ENCODE measurements around the gene PAK2.

Gene PAK2

DNA sequence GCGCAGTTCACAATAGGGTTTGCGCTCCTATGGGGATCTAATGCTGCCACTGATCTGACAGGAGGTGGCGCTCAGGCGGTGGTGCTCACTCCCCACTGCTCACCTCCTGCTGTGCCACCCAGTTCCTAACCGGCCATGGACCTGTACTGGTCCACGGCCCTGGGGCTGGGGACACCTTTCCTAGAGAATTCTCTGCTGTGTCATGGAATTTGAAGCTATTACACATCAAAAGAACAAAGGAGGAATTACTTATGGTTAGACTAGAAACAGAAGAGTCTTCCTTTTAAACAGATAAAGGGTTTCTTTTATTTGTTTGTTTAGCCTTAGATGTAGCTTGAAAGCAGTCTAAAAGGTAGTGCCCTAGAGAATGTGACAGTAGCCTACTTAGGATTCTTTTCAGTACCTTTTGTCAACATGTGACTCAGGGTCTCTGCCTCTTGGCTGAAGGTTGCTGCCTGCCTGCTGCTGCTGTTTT is 50.3 kb downstream of the PAK2 start:
- H3K4me3 ChIP-seq (ENCODE audit: low read depth, low read length) = no peak overlapping the region
- peaks cover 43% of the 10 kb centered on the region for H3K36me3 ChIP-seq (ENCODE audit: control insufficient read depth, insufficient read depth, low read length)
- peaks cover 13% of the 10 kb centered on the region for H3K9me3 ChIP-seq (ENCODE audit: control insufficient read depth, insufficient read depth, low read length)
- H3K4me1 ChIP-seq (ENCODE audit: control insufficient read depth, insufficient read depth, low read length) = peaks cover 28% of the 10 kb centered on the region
- H3K27ac ChIP-seq (ENCODE audit: low read depth, low read length) = no peak overlapping the region
- no peak overlapping the region for H3K9ac ChIP-seq (ENCODE audit: low read depth, low read length)
- H3K27me3 ChIP-seq (ENCODE audit: control insufficient read depth, insufficient read depth, low read length) = no peaks in the 10 kb centered on the region

- H3K4me1 ChIP-seq (ENCODE audit: control insufficient read depth, insufficient read depth, low read length) = peaks cover 28% of the 10 kb centered on the region
- H3K4me3 ChIP-seq (ENCODE audit: low read depth, low read length) = no peak overlapping the region
- H3K9ac ChIP-seq (ENCODE audit: low read depth, low read length) = no peak overlapping the region
- peaks cover 36% of the 10 kb centered on the region for H3K36me3 ChIP-seq (ENCODE audit: control insufficient read depth, insufficient read depth, low read length)
- H3K27me3 ChIP-seq (ENCODE audit: control insufficient read depth, insufficient read depth, low read length) = no peaks in the 10 kb centered on the region
- H3K27ac ChIP-seq (ENCODE audit: low read depth, low read length) = no peak overlapping the region
- peaks cover 13% of the 10 kb centered on the region for H3K9me3 ChIP-seq (ENCODE audit: control insufficient read depth, insufficient read depth, low read length)
Measured at GRCh38 chr3:196790636-196791035, 51.0 kb downstream of the PAK2 start.

DNA sequence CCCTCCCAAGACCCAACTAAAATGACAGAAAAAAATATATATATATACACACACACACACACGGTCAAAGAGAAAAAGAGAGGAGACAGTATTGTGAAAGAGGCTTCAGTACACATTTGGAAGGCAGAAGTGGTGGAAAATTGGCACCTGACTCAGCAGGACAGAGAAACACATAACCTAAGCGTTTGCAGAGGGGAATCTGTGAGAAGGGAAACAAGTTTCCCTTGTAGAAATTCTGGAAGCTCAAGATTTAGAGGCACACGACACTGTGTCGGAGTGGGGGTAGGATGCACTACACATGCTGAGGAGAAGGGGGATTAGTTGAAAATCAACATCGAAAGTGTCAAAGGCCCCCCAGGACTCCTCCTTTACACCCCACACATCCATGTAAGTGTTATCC is 53.1 kb downstream of the PAK2 start:
- Histone ChIP-seq H3K36me3 (ENCODE audit: control insufficient read depth, insufficient read depth, low read length) (peaks cover 36% of the 10 kb centered on the region), H3K4me1 (ENCODE audit: control insufficient read depth, insufficient read depth, low read length) (peaks cover 21% of the 10 kb centered on the region; the same call in 1 of the 2 replicates), H3K27me3 (ENCODE audit: control insufficient read depth, insufficient read depth, low read length) (no peaks in the 10 kb centered on the region), H3K9ac (ENCODE audit: low read depth, low read length) (peak overlapping the region; percentile 48; the same call in 1 of the 2 replicates), H3K9me3 (ENCODE audit: control insufficient read depth, insufficient read depth, low read length) (peaks cover 13% of the 10 kb centered on the region), H3K27ac (ENCODE audit: low read depth, low read length) (peak overlapping the region; percentile 93), H3K4me3 (ENCODE audit: low read depth, low read length) (0 out of 2 replicates have a peak overlapping the region, but pooled peaks have one; percentile 26)

DNA sequence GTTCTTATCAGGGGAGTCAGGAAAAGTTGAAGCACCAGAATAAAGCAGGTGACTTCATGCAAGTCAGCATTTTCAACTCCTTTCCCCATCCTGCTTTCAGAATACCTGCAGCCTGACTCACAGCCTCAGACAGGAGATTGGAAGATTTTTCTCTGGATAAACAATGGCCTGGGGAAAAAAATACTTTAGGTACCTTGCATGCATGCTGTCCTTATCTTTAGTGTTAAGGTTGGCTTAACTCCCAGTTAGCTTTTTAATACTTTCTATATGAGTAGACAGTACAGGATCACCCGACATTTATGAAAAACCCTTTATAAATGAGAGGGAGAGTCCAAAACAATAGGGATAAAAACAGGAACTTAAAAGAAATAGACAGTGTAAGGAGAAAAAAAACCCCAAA is 53.6 kb downstream of the PAK2 start:
- peaks cover 36% of the 10 kb centered on the region for H3K36me3 ChIP-seq (ENCODE audit: control insufficient read depth, insufficient read depth, low read length)
- H3K4me3 ChIP-seq (ENCODE audit: low read depth, low read length) = 0 out of 2 replicates have a peak overlapping the region, but pooled peaks have one; percentile 26
- no peaks in the 10 kb centered on the region for H3K27me3 ChIP-seq (ENCODE audit: control insufficient read depth, insufficient read depth, low read length)
- H3K9ac ChIP-seq (ENCODE audit: low read depth, low read length) = peak overlapping the region; percentile 48; the same call in 1 of the 2 replicates
- H3K4me1 ChIP-seq (ENCODE audit: control insufficient read depth, insufficient read depth, low read length) = peaks cover 17% of the 10 kb centered on the region; the same call in 1 of the 2 replicates
- peaks cover 13% of the 10 kb centered on the region for H3K9me3 ChIP-seq (ENCODE audit: control insufficient read depth, insufficient read depth, low read length)
- peak overlapping the region; percentile 93 for H3K27ac ChIP-seq (ENCODE audit: low read depth, low read length)

- H3K27me3 ChIP-seq (ENCODE audit: control insufficient read depth, insufficient read depth, low read length) = no peaks in the 10 kb centered on the region
- H3K9ac ChIP-seq (ENCODE audit: low read depth, low read length) = no peak overlapping the region
- H3K36me3 ChIP-seq (ENCODE audit: control insufficient read depth, insufficient read depth, low read length) = peaks cover 45% of the 10 kb centered on the region
- no peak overlapping the region for H3K4me3 ChIP-seq (ENCODE audit: low read depth, low read length)
- H3K27ac ChIP-seq (ENCODE audit: low read depth, low read length) = no peak overlapping the region
- peaks cover 13% of the 10 kb centered on the region; the same call in 1 of the 2 replicates for H3K4me1 ChIP-seq (ENCODE audit: control insufficient read depth, insufficient read depth, low read length)
- H3K9me3 ChIP-seq (ENCODE audit: control insufficient read depth, insufficient read depth, low read length) = peaks cover 13% of the 10 kb centered on the region
Measured at GRCh38 chr3:196794467-196794866, 54.8 kb downstream of the PAK2 start.

DNA sequence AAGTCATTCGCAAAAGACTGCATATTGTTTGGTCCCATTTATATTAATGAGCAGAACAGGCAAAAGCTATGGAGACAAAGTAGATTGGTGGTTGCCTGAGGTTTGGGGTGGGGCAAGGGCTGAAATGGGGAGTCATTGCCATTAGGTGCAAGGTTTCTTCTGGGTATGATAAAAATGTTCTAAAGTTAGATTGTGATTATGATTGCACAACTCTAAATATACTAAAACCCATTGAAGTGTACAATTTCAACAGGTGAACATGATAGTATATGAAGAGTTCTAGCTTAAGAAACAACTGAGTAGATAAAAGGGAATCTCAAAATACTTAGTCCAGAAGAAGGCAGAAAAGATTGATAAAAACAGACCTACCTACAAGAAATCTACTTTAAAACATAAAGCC is 56.7 kb downstream of the PAK2 start:
- Histone ChIP-seq H3K4me3 (ENCODE audit: low read depth, low read length) (no peak overlapping the region), H3K27me3 (ENCODE audit: control insufficient read depth, insufficient read depth, low read length) (no peaks in the 10 kb centered on the region), H3K9me3 (ENCODE audit: control insufficient read depth, insufficient read depth, low read length) (no peaks in the 10 kb centered on the region), H3K9ac (ENCODE audit: low read depth, low read length) (no peak overlapping the region), H3K4me1 (ENCODE audit: control insufficient read depth, insufficient read depth, low read length) (peaks cover 13% of the 10 kb centered on the region; the same call in 1 of the 2 replicates), H3K27ac (ENCODE audit: low read depth, low read length) (no peak overlapping the region), H3K36me3 (ENCODE audit: control insufficient read depth, insufficient read depth, low read length) (peaks cover 35% of the 10 kb centered on the region)

DNA sequence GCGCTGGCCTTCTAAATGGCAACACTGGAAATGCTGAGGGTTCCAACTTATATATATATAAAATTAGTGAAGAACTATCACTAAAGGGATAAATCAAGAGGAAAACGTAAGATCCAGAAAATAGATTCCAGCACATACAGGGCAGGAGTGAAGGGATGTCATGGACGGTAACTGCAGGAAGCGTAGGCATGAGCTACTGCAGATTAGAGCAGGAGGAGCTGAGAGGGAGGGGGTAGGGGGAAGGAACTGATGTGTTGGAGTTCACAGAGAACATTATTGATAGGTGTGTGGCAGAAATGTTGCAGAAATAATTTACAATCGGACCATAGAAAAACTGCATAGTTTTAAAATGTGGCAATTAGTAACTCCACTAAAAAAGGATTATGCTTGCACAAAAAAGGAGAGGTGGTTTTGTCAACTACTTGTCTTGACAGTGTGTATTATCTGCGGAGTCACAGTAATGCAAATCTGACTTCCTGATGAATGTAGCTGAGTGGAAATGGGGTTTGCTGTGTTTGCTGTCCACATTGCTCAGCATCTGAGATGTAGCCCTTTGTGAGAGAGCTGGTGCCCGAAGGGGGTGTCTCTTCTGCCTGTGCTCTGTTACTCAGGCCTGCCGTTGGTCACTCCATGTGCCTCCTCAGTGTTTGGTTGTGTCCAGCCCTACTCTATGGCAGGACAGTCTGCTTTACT is 61.2 kb downstream of the PAK2 start:
- Histone ChIP-seq H3K9me3 (ENCODE audit: control insufficient read depth, insufficient read depth, low read length) (no peaks in the 10 kb centered on the region), H3K9ac (ENCODE audit: low read depth, low read length) (no peak overlapping the region), H3K36me3 (ENCODE audit: control insufficient read depth, insufficient read depth, low read length) (peaks cover 50% of the 10 kb centered on the region), H3K27me3 (ENCODE audit: control insufficient read depth, insufficient read depth, low read length) (no peaks in the 10 kb centered on the region), H3K4me3 (ENCODE audit: low read depth, low read length) (no peak overlapping the region), H3K27ac (ENCODE audit: low read depth, low read length) (no peak overlapping the region), H3K4me1 (ENCODE audit: control insufficient read depth, insufficient read depth, low read length) (no peaks in the 10 kb centered on the region)

GRCh38 chr3:196803891-196804468 is 64.3 kb downstream of the PAK2 start:
- Histone ChIP-seq H3K9me3 (ENCODE audit: control insufficient read depth, insufficient read depth, low read length) (no peaks in the 10 kb centered on the region), H3K27ac (ENCODE audit: low read depth, low read length) (no peak overlapping the region), H3K36me3 (ENCODE audit: control insufficient read depth, insufficient read depth, low read length) (peaks cover 70% of the 10 kb centered on the region), H3K27me3 (ENCODE audit: control insufficient read depth, insufficient read depth, low read length) (no peaks in the 10 kb centered on the region), H3K4me1 (ENCODE audit: control insufficient read depth, insufficient read depth, low read length) (no peaks in the 10 kb centered on the region), H3K9ac (ENCODE audit: low read depth, low read length) (no peak overlapping the region), H3K4me3 (ENCODE audit: low read depth, low read length) (no peak overlapping the region)

- H3K9me3 ChIP-seq (ENCODE audit: control insufficient read depth, insufficient read depth, low read length) = no peaks in the 10 kb centered on the region
- no peak overlapping the region for H3K27ac ChIP-seq (ENCODE audit: low read depth, low read length)
- H3K36me3 ChIP-seq (ENCODE audit: control insufficient read depth, insufficient read depth, low read length) = peaks cover 72% of the 10 kb centered on the region
- H3K4me1 ChIP-seq (ENCODE audit: control insufficient read depth, insufficient read depth, low read length) = no peaks in the 10 kb centered on the region
- H3K27me3 ChIP-seq (ENCODE audit: control insufficient read depth, insufficient read depth, low read length) = no peaks in the 10 kb centered on the region
- no peak overlapping the region for H3K9ac ChIP-seq (ENCODE audit: low read depth, low read length)
- no peak overlapping the region for H3K4me3 ChIP-seq (ENCODE audit: low read depth, low read length)
Measured at GRCh38 chr3:196804773-196805172, 65.1 kb downstream of the PAK2 start.

DNA sequence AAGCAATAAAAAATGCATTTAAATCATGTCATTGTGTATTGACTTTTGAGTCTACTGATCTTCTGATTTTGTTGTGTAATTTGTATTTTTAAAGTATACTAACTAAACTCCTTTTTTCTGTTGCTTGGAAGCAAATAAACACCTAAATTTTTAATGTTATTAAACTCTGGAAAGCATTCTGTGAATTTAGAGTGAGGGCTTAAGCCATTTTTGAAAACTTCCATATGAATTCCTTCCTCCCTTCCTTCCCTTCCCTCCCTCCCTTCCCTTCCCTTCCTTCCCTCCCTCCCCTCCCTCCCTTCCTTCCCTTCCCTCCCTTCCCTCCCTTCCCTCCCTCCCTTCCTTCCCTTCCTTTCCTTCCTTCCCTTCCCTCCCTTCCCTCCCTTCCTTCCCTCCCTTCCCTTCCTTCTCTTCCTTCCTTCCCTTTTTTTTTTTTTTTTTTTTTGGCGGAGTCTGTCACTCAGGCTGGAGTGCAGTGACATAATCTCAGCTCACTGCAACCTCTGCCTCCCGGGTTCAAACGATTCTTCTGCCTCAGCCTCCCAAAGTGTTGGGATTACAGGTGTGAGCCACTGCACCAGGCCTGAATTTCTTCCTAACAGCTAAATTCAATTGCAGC is 71.4 kb downstream of the PAK2 start:
- H3K4me3 ChIP-seq (ENCODE audit: low read depth, low read length) = no peak overlapping the region
- no peak overlapping the region for H3K27ac ChIP-seq (ENCODE audit: low read depth, low read length)
- no peaks in the 10 kb centered on the region for H3K9me3 ChIP-seq (ENCODE audit: control insufficient read depth, insufficient read depth, low read length)
- H3K9ac ChIP-seq (ENCODE audit: low read depth, low read length) = no peak overlapping the region
- peaks cover 88% of the 10 kb centered on the region for H3K36me3 ChIP-seq (ENCODE audit: control insufficient read depth, insufficient read depth, low read length)
- no peaks in the 10 kb centered on the region for H3K27me3 ChIP-seq (ENCODE audit: control insufficient read depth, insufficient read depth, low read length)
- no peaks in the 10 kb centered on the region for H3K4me1 ChIP-seq (ENCODE audit: control insufficient read depth, insufficient read depth, low read length)

- H3K9ac ChIP-seq (ENCODE audit: low read depth, low read length) = no peak overlapping the region
- no peaks in the 10 kb centered on the region for H3K9me3 ChIP-seq (ENCODE audit: control insufficient read depth, insufficient read depth, low read length)
- no peaks in the 10 kb centered on the region for H3K4me1 ChIP-seq (ENCODE audit: control insufficient read depth, insufficient read depth, low read length)
- peaks cover 84% of the 10 kb centered on the region for H3K36me3 ChIP-seq (ENCODE audit: control insufficient read depth, insufficient read depth, low read length)
- H3K27me3 ChIP-seq (ENCODE audit: control insufficient read depth, insufficient read depth, low read length) = no peaks in the 10 kb centered on the region
- no peak overlapping the region for H3K27ac ChIP-seq (ENCODE audit: low read depth, low read length)
- no peak overlapping the region for H3K4me3 ChIP-seq (ENCODE audit: low read depth, low read length)
Measured at GRCh38 chr3:196812853-196813252, 73.2 kb downstream of the PAK2 start.

All from HUES48 (cell line).